HCT116 (cell line): Measurements from ENCODE around the gene ZNF683. TPM values are rescaled to one million over a fixed set of nuclear protein-coding genes. Genes with fewer than 3 reads are reported as not detected.

Experiments
- ATAC-seq: fragments of 200-7000 bp; cut with Tn5 transposase; 2 replicates; pipeline ENCODE4 v1.9.1; 2020; ENCODE audit warnings: mild to moderate bottlenecking, moderate library complexity
- BruUV-seq: library from RNA; stranded (reverse); fragments of 400-500 nt; replicated peaks from 2 replicates; lab custom pipeline; 2021; lab: Mats Ljungman, UMichigan
- CTCF ChIA-PET: fragments of 300-600 bp; sonication (Branson Sonifier 250); formaldehyde crosslinking; loops from one replicate; lab custom pipeline; 2021; ENCODE audit warnings: antibody characterized with exemption; lab: Charles Lee
- POLR2A ChIA-PET: fragments of 300-600, 350-600 bp; sonication (Branson Sonifier 250); formaldehyde crosslinking; loops from one replicate; lab custom pipeline; 2021; ENCODE audit warnings: antibody characterized with exemption; lab: Charles Lee
- RAD21 ChIA-PET, 2 experiments: fragments of 300-600 bp; sonication (Branson Sonifier 250); formaldehyde crosslinking; loops; one replicate each; lab custom pipeline; 2023; ENCODE audit warnings: low total read pairs in 2 of 2; ENCODE audit not compliant: uncharacterized antibody in 2 of 2, unreplicated experiment in 2 of 2, low non-redundant PET in 1 of 2; lab: Charles Lee
- DNase-seq: peaks from one replicate; pipeline ENCODE4 v3.0.0-alpha.2; 2010; ENCODE audit warnings: low read depth, low spot score
- H2AFZ ChIP-seq: fragments of 200-600 bp; shearing (Covaris generic), sonication (generic); 2 replicates; pipeline ENCODE4 v1.6.1; 2017; ENCODE audit warnings: low read depth, mixed run types, mixed read lengths, antibody characterized with exemption, low read length; ENCODE audit not compliant: poor library complexity, severe bottlenecking
- H3K27ac ChIP-seq: 2 replicates; pipeline ENCODE4 v1.5.1; 2012; ENCODE audit warnings: low read depth, low read length
- H3K27me3 ChIP-seq: fragments of 200-600 bp; sonication (generic); 2 replicates; pipeline ENCODE4 v1.6.1; 2016; ENCODE audit warnings: mixed run types, low read length, mixed read lengths; ENCODE audit not compliant: insufficient read depth
- H3K36me3 ChIP-seq, 2 experiments: fragments of 200-500 bp in 1 of 2; fragments of 200-600 bp in 1 of 2; sonication (Bioruptor generic) in 1 of 2; sonication (generic) in 1 of 2; 2 replicates each; pipeline versions ENCODE4 v1.5.1 to v1.6.1; 2014 to 2016; ENCODE audit warnings: low read length in 2 of 2, inconsistent platforms in 1 of 2, mixed read lengths in 1 of 2, mixed run types in 1 of 2; ENCODE audit not compliant: insufficient read depth in 2 of 2, control insufficient read depth in 1 of 2
- H3K4me1 ChIP-seq, 2 experiments: fragments of 200-600 bp in 1 of 2; sonication (generic) in 1 of 2; 2 replicates each; pipeline versions ENCODE4 v1.5.1 to v1.6.1; 2012 to 2017; ENCODE audit warnings: low read length in 2 of 2, inconsistent platforms in 1 of 2, mild to moderate bottlenecking in 1 of 2, mixed read lengths in 1 of 2, mixed run types in 1 of 2, moderate library complexity in 1 of 2; ENCODE audit not compliant: insufficient read depth in 2 of 2, control insufficient read depth in 1 of 2
- H3K4me2 ChIP-seq: fragments of 200-600 bp; sonication (generic); 2 replicates; pipeline ENCODE4 v1.6.1; 2017; ENCODE audit warnings: mixed run types, low read length, mixed read lengths
- H3K4me3 ChIP-seq, 2 experiments: fragments of 200-600 bp in 1 of 2; sonication (generic) in 1 of 2; replicated peaks in 1 of 2; 2 replicates each; pipeline ENCODE4 v1.5.1; 2011 to 2016; ENCODE audit warnings: low read length in 2 of 2, control low read depth in 1 of 2, low read depth in 1 of 2, mild to moderate bottlenecking in 1 of 2, mixed read lengths in 1 of 2, mixed run types in 1 of 2
- H3K79me2 ChIP-seq: fragments of 200-600 bp; sonication (generic); 2 replicates; pipeline ENCODE4 v1.6.1; 2017; ENCODE audit warnings: mild to moderate bottlenecking, mixed run types, low read length, moderate library complexity, mixed read lengths; ENCODE audit not compliant: insufficient read depth
- H3K9ac ChIP-seq: fragments of 200-600 bp; sonication (generic); 2 replicates; pipeline ENCODE4 v1.6.1; 2016; ENCODE audit warnings: low read length, mixed read lengths
- H3K9me2 ChIP-seq: fragments of 200-600 bp; sonication (generic), shearing (Covaris generic); 2 replicates; pipeline ENCODE4 v1.6.1; 2017; ENCODE audit warnings: mixed run types, mild to moderate bottlenecking, moderate library complexity; ENCODE audit not compliant: insufficient read depth
- H3K9me3 ChIP-seq, 2 experiments: fragments of 200-500 bp in 1 of 2; fragments of 200-600 bp in 1 of 2; sonication (Bioruptor generic) in 1 of 2; sonication (generic) in 1 of 2; 2 replicates each; pipeline ENCODE4 v1.6.1; 2014 to 2017; ENCODE audit warnings: low read length in 2 of 2, mixed read lengths in 2 of 2, inconsistent platforms in 1 of 2, low read depth in 1 of 2, mild to moderate bottlenecking in 1 of 2, mixed run types in 1 of 2, moderate library complexity in 1 of 2; ENCODE audit not compliant: control insufficient read depth in 1 of 2, insufficient read depth in 1 of 2
- H4K20me1 ChIP-seq: fragments of 200-600 bp; sonication (generic), shearing (Covaris generic); 2 replicates; pipeline ENCODE4 v1.6.1; 2017; ENCODE audit warnings: mixed run types, mild to moderate bottlenecking, moderate library complexity; ENCODE audit not compliant: insufficient read depth
- CEBPB ChIP-seq: IDR thresholded peaks from 2 replicates; pipeline ENCODE4 v1.6.1; 2012; ENCODE audit warnings: low read depth
- EGR1 ChIP-seq: IDR thresholded peaks from 2 replicates; pipeline ENCODE4 v1.6.1; 2012; ENCODE audit warnings: low read depth
- ELF1 ChIP-seq: IDR thresholded peaks from 2 replicates; pipeline ENCODE4 v1.6.1; 2012; ENCODE audit warnings: low read depth, borderline replicate concordance
- EZH2 ChIP-seq: fragments of 200-600 bp; sonication (generic); IDR thresholded peaks from 2 replicates; pipeline ENCODE4 v1.6.1; 2017; ENCODE audit warnings: antibody characterized with exemption, mixed run types
- EZH2phosphoT487 ChIP-seq: fragments of 200-600 bp; IDR thresholded peaks from 2 replicates; pipeline ENCODE4 v1.6.1; 2018; ENCODE audit warnings: antibody characterized with exemption, borderline replicate concordance
- JUND ChIP-seq: IDR thresholded peaks from 2 replicates; pipeline ENCODE4 v1.6.1; 2012
- POLR2A ChIP-seq: IDR thresholded peaks from 2 replicates; pipeline ENCODE4 v1.7.0; 2011; ENCODE audit warnings: borderline replicate concordance; ENCODE audit not compliant: insufficient read depth, insufficient read length; ENCODE audit errors: extremely low read depth
- RAD21 ChIP-seq: IDR thresholded peaks from 2 replicates; pipeline ENCODE4 v1.6.1; 2012; ENCODE audit warnings: low read depth, mild to moderate bottlenecking
- SIN3A ChIP-seq: IDR thresholded peaks from 2 replicates; pipeline ENCODE4 v1.6.1; 2012; ENCODE audit warnings: low read depth
- TCF7L2 ChIP-seq: IDR thresholded peaks from 2 replicates; pipeline ENCODE4 v1.7.0; 2011; ENCODE audit warnings: borderline replicate concordance, inconsistent platforms; ENCODE audit not compliant: insufficient read depth, insufficient read length; ENCODE audit errors: extremely low read depth
- YY1 ChIP-seq: IDR thresholded peaks from 2 replicates; pipeline ENCODE4 v1.6.1; 2011; ENCODE audit warnings: low read length, low read depth, moderate library complexity, mild to moderate bottlenecking; ENCODE audit not compliant: insufficient replicate concordance; ENCODE audit errors: extremely low read depth
- ZFX ChIP-seq: fragments of 450-650 bp; IDR thresholded peaks from 2 replicates; pipeline ENCODE4 v1.6.1; 2017
- intact Hi-C: fragments of 100-400 bp; cut with micrococcal nuclease; formaldehyde crosslinking; loops from 2 replicates; pipeline ENCODE4 v1.10.0; 2022
- total RNA-seq: library from RNA; stranded (reverse); gene quantifications from one replicate; pipeline ENCODE4 v1.2.1, GENCODE V29; 2021; ENCODE audit not compliant: unreplicated experiment
- TF ChIP-seq, protein P1 (sequence below): IDR thresholded peaks from 2 replicates; pipeline ENCODE4 v1.6.1; 2011; ENCODE audit warnings: mild to moderate bottlenecking, low read length, moderate library complexity; ENCODE audit not compliant: insufficient replicate concordance; ENCODE audit errors: extremely low read depth
- TF ChIP-seq, protein P2 (sequence below): IDR thresholded peaks from 2 replicates; pipeline ENCODE4 v1.6.1; 2012
- TF ChIP-seq, protein P3 (sequence below), 3 experiments: fragments of 200-600 bp in 1 of 3; sonication (generic) in 1 of 3; IDR thresholded peaks in 2 of 3; conservative IDR thresholded peaks in 1 of 3; 2 replicates each; pipeline ENCODE4 v1.5.1; 2012 to 2017; ENCODE audit warnings: low read depth in 2 of 3, low read length in 2 of 3, antibody characterized with exemption in 1 of 3, borderline replicate concordance in 1 of 3, control low read depth in 1 of 3, mild to moderate bottlenecking in 1 of 3, mixed read lengths in 1 of 3, mixed run types in 1 of 3, moderate library complexity in 1 of 3; ENCODE audit not compliant: insufficient read depth in 1 of 3
- TF ChIP-seq, protein P4 (sequence below): IDR thresholded peaks from 2 replicates; pipeline ENCODE4 v1.6.1; 2012
- TF ChIP-seq, protein P5 (sequence below): IDR thresholded peaks from 2 replicates; pipeline ENCODE4 v1.6.1; 2012; ENCODE audit warnings: low read depth

Gene ZNF683
- total RNA-seq, 1 experiment from 2014 or later: not detected

DNA sequence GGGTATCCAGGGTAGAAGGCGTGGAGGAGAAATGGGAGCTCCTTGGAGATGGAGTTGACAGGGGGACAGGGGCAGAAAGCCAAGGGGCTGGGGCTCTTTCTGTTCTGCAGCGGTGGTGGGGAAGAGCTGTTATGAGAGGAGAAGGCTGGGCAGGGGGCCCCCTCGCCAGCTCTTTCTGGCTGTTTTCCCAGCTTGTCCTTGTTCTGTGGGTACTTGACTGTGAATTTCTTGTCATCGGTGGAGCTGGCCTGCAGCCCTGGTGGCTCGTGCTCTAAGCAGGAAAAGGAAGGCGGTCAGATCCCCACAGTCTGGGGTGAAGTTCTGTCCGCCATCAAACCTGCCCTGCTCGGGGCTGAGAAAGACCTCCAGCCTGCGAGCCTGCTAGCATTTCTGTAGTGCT, 7.6 kb downstream of the ZNF683 start:
- CTCF ChIA-PET: interaction anchor here (0.8 to 3.7 kb wide), 7 partner anchors 10 to 220 kb away, joined by 3 to 19 read pairs (median 8); partner anchors contain the start of gene CRYBG2
- no peak overlapping the region for H2AFZ ChIP-seq
- no TSS peak for BruUV-seq

More for the DNA sequence above, 7.6 kb downstream of the ZNF683 start:
- RAD21 ChIA-PET: interaction anchor here in 1 of 2 experiments (1.4 kb wide), 1 partner anchor 80 kb away, joined by 3 read pairs; no protein-coding TSS in a partner anchor
- no peak for DNase-seq
- H4K20me1 ChIP-seq: no peaks in the 10 kb centered on the region
- intact Hi-C loops: no loop called here
- no peak overlapping the region for H3K27ac ChIP-seq
- H3K4me1 ChIP-seq: peaks cover 3 to 13% of the 10 kb centered on the region in 2 experiments; a peak in 3 of 4 replicates
- no peaks in the 10 kb centered on the region for H3K9me3 ChIP-seq
- H3K4me3 ChIP-seq: no peak overlapping the region
- no peak overlapping the region for H3K4me2 ChIP-seq
- no peaks in the 10 kb centered on the region for H3K79me2 ChIP-seq
- H3K27me3 ChIP-seq: no peaks in the 10 kb centered on the region
- no peak overlapping the region for H3K9ac ChIP-seq
- H3K36me3 ChIP-seq: no peaks in the 10 kb centered on the region
- ATAC-seq: no peak
- POLR2A ChIA-PET: no interaction called here
- no peak for TF ChIP-seq CEBPB
- TF ChIP-seq, protein P1, sequence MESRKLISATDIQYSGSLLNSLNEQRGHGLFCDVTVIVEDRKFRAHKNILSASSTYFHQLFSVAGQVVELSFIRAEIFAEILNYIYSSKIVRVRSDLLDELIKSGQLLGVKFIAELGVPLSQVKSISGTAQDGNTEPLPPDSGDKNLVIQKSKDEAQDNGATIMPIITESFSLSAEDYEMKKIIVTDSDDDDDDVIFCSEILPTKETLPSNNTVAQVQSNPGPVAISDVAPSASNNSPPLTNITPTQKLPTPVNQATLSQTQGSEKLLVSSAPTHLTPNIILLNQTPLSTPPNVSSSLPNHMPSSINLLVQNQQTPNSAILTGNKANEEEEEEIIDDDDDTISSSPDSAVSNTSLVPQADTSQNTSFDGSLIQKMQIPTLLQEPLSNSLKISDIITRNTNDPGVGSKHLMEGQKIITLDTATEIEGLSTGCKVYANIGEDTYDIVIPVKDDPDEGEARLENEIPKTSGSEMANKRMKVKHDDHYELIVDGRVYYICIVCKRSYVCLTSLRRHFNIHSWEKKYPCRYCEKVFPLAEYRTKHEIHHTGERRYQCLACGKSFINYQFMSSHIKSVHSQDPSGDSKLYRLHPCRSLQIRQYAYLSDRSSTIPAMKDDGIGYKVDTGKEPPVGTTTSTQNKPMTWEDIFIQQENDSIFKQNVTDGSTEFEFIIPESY: no peak
- TF ChIP-seq EGR1: no peak
- TF ChIP-seq, protein P2, sequence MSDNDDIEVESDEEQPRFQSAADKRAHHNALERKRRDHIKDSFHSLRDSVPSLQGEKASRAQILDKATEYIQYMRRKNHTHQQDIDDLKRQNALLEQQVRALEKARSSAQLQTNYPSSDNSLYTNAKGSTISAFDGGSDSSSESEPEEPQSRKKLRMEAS: no peak
- no peak for TF ChIP-seq ELF1
- no peak for TF ChIP-seq RAD21
- TF ChIP-seq, protein P3, sequence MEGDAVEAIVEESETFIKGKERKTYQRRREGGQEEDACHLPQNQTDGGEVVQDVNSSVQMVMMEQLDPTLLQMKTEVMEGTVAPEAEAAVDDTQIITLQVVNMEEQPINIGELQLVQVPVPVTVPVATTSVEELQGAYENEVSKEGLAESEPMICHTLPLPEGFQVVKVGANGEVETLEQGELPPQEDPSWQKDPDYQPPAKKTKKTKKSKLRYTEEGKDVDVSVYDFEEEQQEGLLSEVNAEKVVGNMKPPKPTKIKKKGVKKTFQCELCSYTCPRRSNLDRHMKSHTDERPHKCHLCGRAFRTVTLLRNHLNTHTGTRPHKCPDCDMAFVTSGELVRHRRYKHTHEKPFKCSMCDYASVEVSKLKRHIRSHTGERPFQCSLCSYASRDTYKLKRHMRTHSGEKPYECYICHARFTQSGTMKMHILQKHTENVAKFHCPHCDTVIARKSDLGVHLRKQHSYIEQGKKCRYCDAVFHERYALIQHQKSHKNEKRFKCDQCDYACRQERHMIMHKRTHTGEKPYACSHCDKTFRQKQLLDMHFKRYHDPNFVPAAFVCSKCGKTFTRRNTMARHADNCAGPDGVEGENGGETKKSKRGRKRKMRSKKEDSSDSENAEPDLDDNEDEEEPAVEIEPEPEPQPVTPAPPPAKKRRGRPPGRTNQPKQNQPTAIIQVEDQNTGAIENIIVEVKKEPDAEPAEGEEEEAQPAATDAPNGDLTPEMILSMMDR (IDR thresholded peaks at IDR 0.05 in 2 of 3, conservative IDR thresholded peaks at IDR 0.05 in 1 of 3; ENCODE audit: borderline replicate concordance in 1 of 3, insufficient read depth in 1 of 3, low read depth in 2 of 3, low read length in 2 of 3): no peak
- no peak for TF ChIP-seq ZFX
- TF ChIP-seq POLR2A: no peak
- TF ChIP-seq, protein P4, sequence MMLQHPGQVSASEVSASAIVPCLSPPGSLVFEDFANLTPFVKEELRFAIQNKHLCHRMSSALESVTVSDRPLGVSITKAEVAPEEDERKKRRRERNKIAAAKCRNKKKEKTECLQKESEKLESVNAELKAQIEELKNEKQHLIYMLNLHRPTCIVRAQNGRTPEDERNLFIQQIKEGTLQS: no peak
- TF ChIP-seq SIN3A: no peak
- no peak for TF ChIP-seq TCF7L2
- TF ChIP-seq, protein P5, sequence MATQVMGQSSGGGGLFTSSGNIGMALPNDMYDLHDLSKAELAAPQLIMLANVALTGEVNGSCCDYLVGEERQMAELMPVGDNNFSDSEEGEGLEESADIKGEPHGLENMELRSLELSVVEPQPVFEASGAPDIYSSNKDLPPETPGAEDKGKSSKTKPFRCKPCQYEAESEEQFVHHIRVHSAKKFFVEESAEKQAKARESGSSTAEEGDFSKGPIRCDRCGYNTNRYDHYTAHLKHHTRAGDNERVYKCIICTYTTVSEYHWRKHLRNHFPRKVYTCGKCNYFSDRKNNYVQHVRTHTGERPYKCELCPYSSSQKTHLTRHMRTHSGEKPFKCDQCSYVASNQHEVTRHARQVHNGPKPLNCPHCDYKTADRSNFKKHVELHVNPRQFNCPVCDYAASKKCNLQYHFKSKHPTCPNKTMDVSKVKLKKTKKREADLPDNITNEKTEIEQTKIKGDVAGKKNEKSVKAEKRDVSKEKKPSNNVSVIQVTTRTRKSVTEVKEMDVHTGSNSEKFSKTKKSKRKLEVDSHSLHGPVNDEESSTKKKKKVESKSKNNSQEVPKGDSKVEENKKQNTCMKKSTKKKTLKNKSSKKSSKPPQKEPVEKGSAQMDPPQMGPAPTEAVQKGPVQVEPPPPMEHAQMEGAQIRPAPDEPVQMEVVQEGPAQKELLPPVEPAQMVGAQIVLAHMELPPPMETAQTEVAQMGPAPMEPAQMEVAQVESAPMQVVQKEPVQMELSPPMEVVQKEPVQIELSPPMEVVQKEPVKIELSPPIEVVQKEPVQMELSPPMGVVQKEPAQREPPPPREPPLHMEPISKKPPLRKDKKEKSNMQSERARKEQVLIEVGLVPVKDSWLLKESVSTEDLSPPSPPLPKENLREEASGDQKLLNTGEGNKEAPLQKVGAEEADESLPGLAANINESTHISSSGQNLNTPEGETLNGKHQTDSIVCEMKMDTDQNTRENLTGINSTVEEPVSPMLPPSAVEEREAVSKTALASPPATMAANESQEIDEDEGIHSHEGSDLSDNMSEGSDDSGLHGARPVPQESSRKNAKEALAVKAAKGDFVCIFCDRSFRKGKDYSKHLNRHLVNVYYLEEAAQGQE: no peak
- TF ChIP-seq JUND: no peak
- TF ChIP-seq EZH2: no peak
- TF ChIP-seq YY1: no peak
- TF ChIP-seq EZH2phosphoT487: no peak
- H3K9me2 ChIP-seq: no peaks in the 10 kb centered on the region
